ENCODE results near the gene PLCXD1. TPM values are rescaled to one million over a fixed set of nuclear protein-coding genes. Genes with fewer than 3 reads are reported as not detected.
"Not testable (repeated sequence)": the region's sequence is repeated elsewhere in the genome, so short reads cannot be mapped to it uniquely, and the experiment has no call there.

PLCXD1 gene
- total RNA-seq, 1 experiment from 2014 or later, result 92.0 TPM

DNA sequence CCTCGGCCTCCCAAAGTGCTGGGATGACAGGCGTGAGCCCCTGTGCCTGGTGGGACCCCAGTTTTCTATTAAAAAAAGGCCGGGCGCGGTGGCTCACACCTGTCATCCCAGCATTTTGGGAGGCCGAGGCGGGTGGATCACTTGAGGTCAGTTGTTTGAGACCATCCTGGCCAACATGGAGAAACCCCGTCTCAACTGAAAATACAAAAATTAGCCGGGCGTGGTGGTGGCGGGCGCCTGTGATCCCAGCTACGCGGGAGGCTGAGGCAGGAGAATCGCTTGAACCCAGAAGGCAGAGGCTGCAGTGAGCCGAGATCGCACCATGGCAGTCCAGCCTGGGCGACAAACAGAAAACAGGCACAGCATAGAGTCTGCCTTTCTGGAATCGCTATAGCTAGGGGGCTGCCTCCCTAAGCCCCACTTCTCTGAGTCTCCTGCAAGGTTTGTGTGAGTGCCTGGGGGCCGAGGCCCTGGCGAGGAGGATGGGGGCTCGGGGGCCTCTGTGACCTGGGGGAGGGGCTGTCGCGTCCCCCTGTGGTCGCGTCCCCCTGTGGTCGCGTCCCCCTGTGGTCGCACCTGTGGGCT, 49.1 kb downstream of the PLCXD1 start:
- not testable (repeated sequence) for H3K4me3 ChIP-seq (ENCODE audit: insufficient read depth, low read depth, low read length); DNase-seq; H3K27me3 ChIP-seq (ENCODE audit: control insufficient read depth, insufficient read depth, low read length); H3K36me3 ChIP-seq (replicated peaks; ENCODE audit: control insufficient read depth, insufficient read depth, low read length)

DNA sequence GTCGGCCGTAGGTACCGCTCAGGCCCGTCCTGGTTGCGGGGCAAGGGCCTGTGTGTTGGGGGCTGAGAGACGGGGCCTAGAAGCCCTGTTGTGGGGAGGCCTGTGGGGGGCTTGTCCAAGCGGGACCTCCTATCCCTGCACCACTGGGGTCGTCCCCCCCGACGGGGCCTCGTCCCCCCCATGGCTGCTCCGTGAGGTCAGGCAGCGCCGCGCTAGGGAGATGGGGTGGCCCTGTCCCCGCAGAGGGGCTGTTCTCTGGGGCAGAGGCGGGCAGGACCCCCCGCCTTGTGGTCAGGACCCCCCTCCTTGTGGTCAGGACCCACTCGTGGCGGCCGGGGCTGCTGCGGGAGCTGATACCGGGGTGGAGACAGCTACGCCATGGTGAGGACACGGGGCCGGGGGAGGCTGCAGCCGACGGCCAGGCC, 49.6 kb downstream of the PLCXD1 start:
- peak; percentile 79 for DNase-seq
- no peaks in the 10 kb centered on the region; the same call in 1 of the 2 replicates for H3K36me3 ChIP-seq (replicated peaks; ENCODE audit: control insufficient read depth, insufficient read depth, low read length)
- peak overlapping the region; percentile 30; the same call in 1 of the 2 replicates for H3K4me3 ChIP-seq (ENCODE audit: insufficient read depth, low read depth, low read length)
- peaks cover 5% of the 10 kb centered on the region; the same call in 1 of the 2 replicates for H3K27me3 ChIP-seq (ENCODE audit: control insufficient read depth, insufficient read depth, low read length)

DNA sequence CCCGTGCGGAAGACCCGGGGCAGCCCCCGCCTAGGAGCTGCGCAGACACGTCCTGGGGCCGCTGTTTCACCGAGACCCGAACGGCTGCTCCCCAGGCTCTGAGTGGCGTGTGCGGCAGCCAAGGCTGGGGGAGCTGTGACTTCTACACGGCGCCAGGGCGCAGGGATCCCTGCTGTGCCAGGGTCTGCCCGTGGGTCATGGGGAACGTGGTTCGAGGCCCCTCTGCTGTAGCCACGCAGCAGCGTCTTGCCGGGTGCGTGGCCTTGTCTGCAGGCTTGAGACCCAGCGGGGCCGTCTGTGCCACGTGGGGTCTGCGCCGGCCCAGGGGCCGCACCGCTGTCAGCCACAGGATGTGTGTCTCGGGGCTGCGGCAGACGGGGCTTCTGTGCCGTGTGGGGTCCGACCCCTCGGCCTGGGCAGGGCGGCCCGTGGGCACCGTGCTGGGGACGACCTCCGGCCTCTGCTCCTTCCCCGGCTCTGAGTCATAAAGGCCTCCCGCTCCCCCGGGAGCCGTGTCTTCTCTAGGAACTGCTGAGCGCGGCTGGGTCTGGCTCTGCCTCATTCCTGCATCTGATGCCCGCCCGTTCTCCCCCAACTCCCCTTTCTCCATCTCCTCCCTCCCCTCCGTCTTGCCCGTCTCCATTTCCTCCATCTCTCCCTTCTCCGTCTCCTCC, 50.1 kb downstream of the PLCXD1 start:
- Histone ChIP-seq H3K27me3 (ENCODE audit: control insufficient read depth, insufficient read depth, low read length) (peaks cover 5% of the 10 kb centered on the region; the same call in 1 of the 2 replicates), H3K4me3 (ENCODE audit: insufficient read depth, low read depth, low read length) (peak overlapping the region; percentile 30), H3K36me3 (replicated peaks; ENCODE audit: control insufficient read depth, insufficient read depth, low read length) (no peaks in the 10 kb centered on the region; the same call in 1 of the 2 replicates)
- peak; percentile 88 for DNase-seq

DNA sequence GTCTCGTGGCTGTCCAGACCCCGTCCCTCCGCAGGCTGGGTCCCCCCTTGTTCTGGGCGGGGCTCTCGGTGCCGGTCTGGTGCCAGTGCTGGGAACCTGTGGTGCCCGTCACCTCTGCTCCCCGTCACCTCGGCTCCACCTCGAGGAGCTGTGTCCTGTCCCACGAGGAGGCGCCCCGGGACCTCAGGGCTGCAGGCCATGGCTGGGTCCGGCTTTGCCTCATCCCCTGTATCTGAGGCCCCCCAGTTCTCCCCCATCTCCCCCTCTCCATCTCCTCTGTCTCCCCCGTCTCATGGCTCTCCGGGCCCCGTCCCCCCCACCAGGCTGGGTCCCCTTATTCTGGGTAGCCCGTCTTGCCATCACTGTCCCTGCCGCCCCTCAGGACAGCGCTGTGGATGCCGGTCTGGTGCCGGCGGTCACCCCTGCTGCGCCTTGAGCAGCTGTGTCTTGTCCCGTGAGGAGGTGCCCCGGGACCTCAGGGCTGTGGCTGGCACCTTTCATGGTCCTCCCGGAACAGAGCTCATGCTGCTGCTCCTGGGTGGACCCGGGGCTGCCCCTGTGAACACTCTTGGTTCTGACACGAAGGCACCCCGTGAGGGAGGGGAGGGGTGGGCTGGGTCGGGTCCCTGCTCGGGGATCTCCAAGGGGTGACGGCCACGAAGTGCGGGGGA, 50.8 kb downstream of the PLCXD1 start:
- no peaks in the 10 kb centered on the region; the same call in none of the 2 replicates for H3K36me3 ChIP-seq (replicated peaks; ENCODE audit: control insufficient read depth, insufficient read depth, low read length)
- H3K27me3 ChIP-seq (ENCODE audit: control insufficient read depth, insufficient read depth, low read length), result peaks cover 5% of the 10 kb centered on the region; the same call in 1 of the 2 replicates
- H3K4me3 ChIP-seq (ENCODE audit: insufficient read depth, low read depth, low read length), result peak overlapping the region; percentile 30; the same call in 1 of the 2 replicates
- peak; percentile 86 for DNase-seq

DNA sequence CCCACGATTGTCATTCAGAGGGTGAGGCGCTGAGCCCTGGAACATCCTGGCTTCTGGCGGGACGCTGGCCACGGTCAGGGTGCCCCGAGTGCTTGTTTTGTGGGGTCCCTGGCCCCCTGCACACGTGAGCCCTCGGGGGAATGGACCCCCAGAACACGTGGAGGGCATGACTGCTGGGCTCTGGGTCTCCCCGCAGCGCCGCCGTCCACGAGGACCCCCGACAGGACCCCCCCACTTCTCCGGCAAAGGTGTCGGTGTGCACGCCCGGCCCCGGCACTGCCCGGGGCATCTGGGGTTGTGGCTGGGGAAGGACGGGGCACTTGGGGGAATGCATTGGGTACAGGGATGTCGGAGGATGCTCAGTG, 51.3 kb downstream of the PLCXD1 start:
- no peaks in the 10 kb centered on the region; the same call in none of the 2 replicates for H3K36me3 ChIP-seq (replicated peaks; ENCODE audit: control insufficient read depth, insufficient read depth, low read length)
- H3K27me3 ChIP-seq (ENCODE audit: control insufficient read depth, insufficient read depth, low read length), result peaks cover 5% of the 10 kb centered on the region; the same call in 1 of the 2 replicates
- no peak for DNase-seq
- H3K4me3 ChIP-seq (ENCODE audit: insufficient read depth, low read depth, low read length), result no peak overlapping the region

DNA sequence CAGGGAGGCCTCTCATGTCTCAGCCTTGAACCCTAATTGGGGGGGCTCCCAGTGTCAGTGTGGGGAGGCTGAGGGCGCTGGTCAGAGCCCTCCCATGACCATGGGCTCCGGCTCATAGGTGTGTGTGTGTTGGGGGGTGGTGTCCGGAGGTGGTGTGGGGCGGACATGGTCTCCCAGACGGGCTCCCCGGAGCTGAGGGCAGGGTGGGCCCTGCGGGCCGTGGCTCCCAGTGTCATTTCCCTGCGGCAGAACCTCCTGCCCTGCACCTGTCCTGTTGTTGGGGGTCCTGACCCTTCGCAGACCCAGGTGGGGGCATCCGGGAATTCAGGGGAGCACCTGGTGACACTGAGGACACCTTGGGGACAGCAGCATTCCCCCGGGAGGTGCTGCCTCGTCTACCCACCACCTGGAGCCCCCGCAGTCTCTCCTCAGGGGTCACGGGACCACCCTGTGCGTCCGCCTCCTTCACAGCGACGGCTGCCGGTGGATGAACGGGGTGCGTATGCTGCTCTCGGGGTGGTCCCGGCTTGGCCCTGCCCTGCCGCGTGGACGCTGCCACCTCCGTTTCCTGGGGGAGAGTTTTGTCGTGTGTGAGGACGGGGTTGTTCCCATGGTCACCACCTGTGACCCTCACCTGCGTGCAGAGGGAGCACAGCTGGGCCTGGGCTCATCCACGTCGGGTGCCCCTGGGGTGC, 51.9 kb downstream of the PLCXD1 start:
- H3K4me3 ChIP-seq (ENCODE audit: insufficient read depth, low read depth, low read length), result no peak overlapping the region
- peaks cover 5% of the 10 kb centered on the region; the same call in 1 of the 2 replicates for H3K27me3 ChIP-seq (ENCODE audit: control insufficient read depth, insufficient read depth, low read length)
- no peak for DNase-seq
- peaks cover 2% of the 10 kb centered on the region for H3K36me3 ChIP-seq (replicated peaks; ENCODE audit: control insufficient read depth, insufficient read depth, low read length)

DNA sequence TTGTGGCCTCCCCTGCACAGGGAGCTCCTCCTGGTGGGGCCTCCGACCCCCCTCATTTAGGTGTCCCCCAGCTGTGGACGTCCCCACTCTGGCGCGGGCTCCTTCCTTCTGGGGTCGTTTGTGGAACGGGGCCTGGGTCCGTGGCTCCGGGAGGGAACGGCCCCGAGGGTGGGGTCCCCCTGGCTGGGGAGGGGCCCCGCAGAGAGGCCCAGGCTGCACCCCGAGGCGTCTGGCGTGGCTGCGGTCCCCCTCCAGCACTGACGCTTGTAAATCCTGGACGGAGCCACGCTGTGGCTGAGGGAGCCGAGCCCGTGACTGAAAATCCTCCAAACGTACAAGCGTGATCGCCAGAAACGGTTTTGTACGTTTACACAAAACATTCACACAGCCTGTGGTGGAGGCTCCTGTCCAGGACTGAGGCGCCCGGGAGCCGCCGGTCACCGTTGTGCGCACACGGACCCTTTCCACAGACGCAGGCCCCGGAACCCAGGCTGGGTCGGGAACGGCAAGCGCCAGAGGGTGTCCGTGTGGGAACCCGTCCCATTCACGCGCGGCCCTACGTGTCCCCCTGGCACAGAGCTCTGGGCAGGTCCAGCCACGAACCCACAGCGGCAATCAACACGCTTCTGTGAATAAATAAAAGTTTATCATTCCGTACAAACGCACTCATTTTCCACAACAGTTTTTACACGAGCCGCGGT, 52.6 kb downstream of the PLCXD1 start:
- peaks cover 4% of the 10 kb centered on the region for H3K36me3 ChIP-seq (replicated peaks; ENCODE audit: control insufficient read depth, insufficient read depth, low read length)
- no peak overlapping the region for H3K4me3 ChIP-seq (ENCODE audit: insufficient read depth, low read depth, low read length)
- no peak for DNase-seq
- peaks cover 5% of the 10 kb centered on the region; the same call in 1 of the 2 replicates for H3K27me3 ChIP-seq (ENCODE audit: control insufficient read depth, insufficient read depth, low read length)

DNA sequence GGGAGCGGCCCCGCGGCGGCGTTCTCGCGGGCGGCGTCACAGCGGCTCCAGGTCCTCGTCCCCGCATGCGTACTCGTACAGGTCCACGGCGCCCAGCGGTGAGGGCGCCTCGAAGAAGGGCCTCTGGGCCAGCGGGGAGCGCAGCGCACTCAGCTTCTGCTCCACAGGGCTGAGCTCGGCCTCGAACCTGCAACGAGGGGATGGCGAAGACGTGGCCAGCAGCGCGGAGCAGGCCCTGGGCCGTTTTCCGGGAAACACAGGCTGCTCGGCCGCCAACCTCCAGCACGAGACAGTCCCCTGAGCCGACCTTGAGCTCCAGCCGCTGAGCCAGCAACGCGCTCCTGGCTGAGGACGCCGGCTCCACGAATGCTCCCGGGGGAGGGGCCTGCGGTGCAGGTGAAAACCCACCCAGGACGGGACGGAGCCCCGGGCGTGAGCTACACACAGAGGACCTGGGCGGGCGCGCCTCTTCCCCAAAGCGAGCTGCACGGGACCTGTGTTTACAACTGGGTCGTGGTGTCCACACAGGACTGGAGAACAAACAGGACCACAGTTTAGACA, 53.2 kb downstream of the PLCXD1 start:
- DNase-seq, result no peak
- no peak overlapping the region for H3K4me3 ChIP-seq (ENCODE audit: insufficient read depth, low read depth, low read length)
- H3K36me3 ChIP-seq (replicated peaks; ENCODE audit: control insufficient read depth, insufficient read depth, low read length), result peaks cover 4% of the 10 kb centered on the region
- peaks cover 5% of the 10 kb centered on the region; the same call in 1 of the 2 replicates for H3K27me3 ChIP-seq (ENCODE audit: control insufficient read depth, insufficient read depth, low read length)

DNA sequence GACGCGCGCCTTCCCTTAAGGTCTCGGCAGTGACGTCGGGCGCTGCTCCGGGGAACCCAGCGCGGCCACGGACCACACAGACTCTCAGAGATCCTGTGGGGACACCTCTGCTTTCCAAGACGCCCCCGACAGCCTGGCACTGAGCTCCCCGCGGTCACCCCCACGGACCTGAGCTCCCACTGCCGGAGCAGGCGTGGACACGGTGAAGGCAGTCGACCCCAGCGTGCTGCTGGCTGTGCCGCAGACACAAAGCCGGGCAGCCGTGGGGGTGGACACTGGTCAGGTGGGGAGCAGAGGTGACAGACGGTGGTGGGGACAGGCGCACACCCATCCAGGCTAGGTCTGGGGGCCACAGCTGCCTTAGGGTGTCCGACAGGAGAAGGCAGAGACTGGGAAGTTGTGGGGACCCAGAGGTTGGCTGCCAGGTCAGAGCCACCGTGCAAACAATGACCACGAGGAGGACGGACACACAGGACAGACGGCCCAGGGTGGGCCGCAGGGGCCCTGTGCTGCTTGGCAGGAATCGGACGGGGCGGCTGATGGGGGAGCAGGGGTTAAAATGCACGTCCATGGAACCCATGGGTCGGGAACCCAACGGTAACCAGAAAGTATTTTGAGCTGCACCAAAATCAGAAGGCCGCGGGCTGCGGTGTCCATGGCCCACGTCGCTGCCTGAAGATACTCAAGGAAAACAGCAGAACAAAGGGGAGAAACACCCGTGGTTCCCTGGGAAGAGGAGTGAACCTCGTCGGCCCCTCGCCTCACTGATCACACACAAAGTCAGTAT, 54.0 kb downstream of the PLCXD1 start:
- Histone ChIP-seq H3K36me3 (replicated peaks; ENCODE audit: control insufficient read depth, insufficient read depth, low read length) (peaks cover 4% of the 10 kb centered on the region), H3K27me3 (ENCODE audit: control insufficient read depth, insufficient read depth, low read length) (peaks cover 5% of the 10 kb centered on the region; the same call in 1 of the 2 replicates)
- no peak for DNase-seq

DNA sequence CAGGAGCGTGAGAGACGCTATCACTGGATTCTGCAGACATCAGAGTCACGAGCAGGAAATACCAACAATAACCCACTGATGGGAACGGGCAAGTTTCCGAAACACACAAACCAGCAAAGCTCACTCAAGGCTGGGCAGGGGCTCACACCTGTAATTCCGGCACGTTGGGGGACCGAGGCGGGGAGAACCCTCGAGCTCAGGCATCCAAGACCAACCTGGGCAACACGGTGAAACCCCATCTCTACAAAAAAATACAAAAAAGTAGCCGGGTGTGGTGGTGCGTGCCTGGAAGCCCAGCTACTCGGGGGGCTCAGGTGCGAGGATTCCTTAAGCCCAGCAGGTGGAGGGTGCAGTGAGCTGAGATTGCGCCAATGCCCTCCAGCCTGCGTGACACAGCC, 54.6 kb downstream of the PLCXD1 start:
- no peak for DNase-seq
- no peak overlapping the region for H3K4me3 ChIP-seq (ENCODE audit: insufficient read depth, low read depth, low read length)
- H3K36me3 ChIP-seq (replicated peaks; ENCODE audit: control insufficient read depth, insufficient read depth, low read length), result peaks cover 4% of the 10 kb centered on the region
- H3K27me3 ChIP-seq (ENCODE audit: control insufficient read depth, insufficient read depth, low read length), result peaks cover 5% of the 10 kb centered on the region; the same call in 1 of the 2 replicates

More for the DNA sequence above, 54.0 kb downstream of the PLCXD1 start:
- H3K4me3 ChIP-seq (ENCODE audit: insufficient read depth, low read depth, low read length), result no peak overlapping the region

DNA sequence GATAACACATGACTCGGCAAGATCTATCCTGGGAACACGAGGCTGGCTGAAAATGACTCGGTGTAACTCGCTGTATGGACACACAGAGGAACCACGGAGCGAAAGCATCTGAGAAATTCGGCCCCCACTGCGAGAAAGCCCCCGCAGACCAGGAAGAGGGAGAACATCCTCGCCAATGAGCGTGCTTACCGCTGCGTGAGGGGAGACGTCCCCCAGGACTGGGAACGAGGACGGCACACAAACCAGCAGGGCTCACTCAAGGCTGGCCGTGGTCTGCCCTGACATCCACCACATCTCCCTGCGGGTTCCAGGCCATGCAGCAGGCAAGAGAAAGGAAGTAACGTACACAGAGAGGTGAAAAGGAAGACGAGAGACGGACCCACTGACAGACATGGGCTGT, 55.0 kb downstream of the PLCXD1 start:
- DNase-seq, result no peak
- Histone ChIP-seq H3K36me3 (replicated peaks; ENCODE audit: control insufficient read depth, insufficient read depth, low read length) (peaks cover 4% of the 10 kb centered on the region), H3K4me3 (ENCODE audit: insufficient read depth, low read depth, low read length) (no peak overlapping the region), H3K27me3 (ENCODE audit: control insufficient read depth, insufficient read depth, low read length) (peaks cover 3% of the 10 kb centered on the region; the same call in 1 of the 2 replicates)

DNA sequence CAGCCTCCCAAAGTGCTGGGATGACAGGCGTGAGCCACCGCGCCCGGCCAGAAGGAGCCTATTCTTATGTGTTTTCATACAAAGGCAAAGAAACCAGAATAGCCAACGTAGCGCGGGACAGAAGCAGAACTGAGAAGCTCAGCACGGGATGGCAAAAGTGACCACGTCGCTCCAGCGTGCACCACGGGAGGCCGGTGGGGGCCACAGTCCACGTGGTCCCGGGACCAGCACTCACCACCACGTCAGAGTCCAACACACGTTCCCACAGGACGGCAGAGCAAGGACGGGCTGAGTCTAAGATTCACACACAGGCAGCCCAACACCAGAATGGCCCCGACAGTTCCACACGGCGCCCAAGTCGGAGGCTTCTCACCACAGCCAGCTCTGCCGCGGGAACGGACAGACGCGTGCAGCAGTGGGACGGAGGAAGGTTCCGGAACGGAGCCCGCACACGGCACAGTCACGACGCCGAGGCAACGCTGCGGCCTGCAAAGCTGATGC, 56.2 kb downstream of the PLCXD1 start:
- DNase-seq, result no peak
- H3K36me3 ChIP-seq (replicated peaks; ENCODE audit: control insufficient read depth, insufficient read depth, low read length), result peaks cover 4% of the 10 kb centered on the region
- no peak overlapping the region for H3K4me3 ChIP-seq (ENCODE audit: insufficient read depth, low read depth, low read length)
- H3K27me3 ChIP-seq (ENCODE audit: control insufficient read depth, insufficient read depth, low read length), result no peaks in the 10 kb centered on the region

DNA sequence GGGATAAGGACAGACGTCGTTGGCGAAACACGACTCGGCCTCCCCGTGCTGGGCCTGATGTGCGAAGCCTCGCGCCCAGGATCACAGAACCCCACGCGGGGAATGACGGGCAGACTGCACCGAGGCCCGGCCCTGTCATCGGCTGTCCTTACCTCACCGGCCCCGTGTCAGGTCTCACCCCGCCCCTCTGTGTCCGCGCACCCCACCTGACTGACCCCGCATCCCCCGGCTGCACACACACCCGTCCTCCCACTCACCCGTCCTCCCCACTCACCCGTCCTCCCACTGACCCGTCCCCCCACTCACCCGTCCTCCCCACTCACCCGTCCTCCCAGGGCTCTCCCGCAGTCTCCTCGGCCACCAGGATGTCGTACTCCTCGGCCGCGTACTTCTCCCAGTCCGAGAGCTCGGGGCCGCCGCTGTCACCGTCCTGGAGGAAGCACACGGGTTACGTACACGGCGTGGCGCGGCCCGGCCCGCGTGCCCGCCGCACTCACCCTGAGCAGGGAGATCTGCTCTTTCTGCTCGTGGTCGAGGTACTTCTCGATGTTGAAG, 57.2 kb downstream of the PLCXD1 start:
- peaks cover 4% of the 10 kb centered on the region for H3K36me3 ChIP-seq (replicated peaks; ENCODE audit: control insufficient read depth, insufficient read depth, low read length)
- H3K27me3 ChIP-seq (ENCODE audit: control insufficient read depth, insufficient read depth, low read length), result no peaks in the 10 kb centered on the region
- no peak for DNase-seq
- no peak overlapping the region for H3K4me3 ChIP-seq (ENCODE audit: insufficient read depth, low read depth, low read length)

Measured in H7 (cell line).